GM21447 (cell line): ENCODE data around the gene LMAN2L.

ENCODE experiments used
- ATAC-seq: cut with Tn5 transposase; IDR thresholded peaks from one replicate; pipeline ENCODE4 v1.9.1; 2021; ENCODE audit not compliant: unreplicated experiment

The LMAN2L gene

DNA sequence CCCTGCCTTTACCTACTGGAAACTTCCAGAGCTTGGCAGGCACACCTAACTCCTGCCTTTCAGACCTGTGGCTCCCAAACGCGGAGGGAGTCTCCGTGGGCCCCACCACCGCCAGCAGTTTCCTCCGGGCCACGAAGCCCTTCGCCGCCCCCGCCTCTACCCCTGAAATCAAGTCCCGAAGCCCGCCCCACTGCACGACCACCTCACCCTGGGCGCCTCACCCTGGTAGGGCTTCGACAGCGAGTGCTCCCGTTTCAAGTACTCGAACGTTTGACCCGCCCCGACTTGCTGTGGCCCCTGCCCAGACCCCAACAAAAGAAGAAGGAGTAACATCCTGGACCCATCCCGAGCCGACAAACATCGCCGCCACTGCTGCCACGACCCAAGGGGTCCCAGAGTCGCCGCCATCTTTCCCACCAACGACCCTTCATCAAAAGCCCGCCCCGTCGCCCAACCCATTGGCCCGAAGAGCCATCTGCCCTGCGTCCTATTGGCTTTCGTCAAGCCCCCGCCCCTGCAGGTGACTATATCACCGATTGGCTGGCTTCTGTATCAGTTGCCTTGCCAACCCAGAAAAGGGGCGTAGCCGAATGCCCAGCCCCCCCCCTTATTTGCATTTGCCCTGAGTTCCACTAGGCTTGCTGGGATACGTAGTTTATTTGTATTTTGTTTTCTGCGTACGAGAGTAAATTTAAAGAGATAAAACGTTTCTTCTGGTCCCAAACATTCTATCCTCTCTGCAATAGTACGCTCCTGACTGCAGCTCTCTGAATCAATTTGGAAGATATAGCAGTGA, at the start of gene LMAN2L:
Gene LMAN2L (minus strand): TSS at position 432 of the 796 bp plus-strand sequence. CDS start 24 bp downstream, at position 408.
- peak; percentile 99 for ATAC-seq

DNA sequence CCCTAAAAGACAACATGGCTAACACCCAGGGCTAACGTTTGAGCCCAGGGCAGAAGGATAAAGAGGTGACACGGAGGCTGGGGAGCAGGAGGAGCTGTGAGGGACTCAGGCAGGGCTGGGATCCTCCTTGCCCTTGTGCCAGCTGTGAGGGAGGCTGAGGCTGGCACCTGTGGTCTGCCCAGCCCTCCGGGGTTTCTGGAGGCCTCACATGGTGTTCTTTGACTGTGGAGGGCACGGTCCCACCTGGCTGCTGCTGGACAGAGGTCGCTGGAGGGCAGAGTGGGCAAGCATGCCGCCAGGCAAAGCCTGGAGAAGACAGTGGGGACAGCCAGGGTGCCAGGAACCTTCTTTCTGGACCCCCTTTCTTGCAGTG, 49.4 kb upstream of the LMAN2L start:
- ATAC-seq = no peak

DNA sequence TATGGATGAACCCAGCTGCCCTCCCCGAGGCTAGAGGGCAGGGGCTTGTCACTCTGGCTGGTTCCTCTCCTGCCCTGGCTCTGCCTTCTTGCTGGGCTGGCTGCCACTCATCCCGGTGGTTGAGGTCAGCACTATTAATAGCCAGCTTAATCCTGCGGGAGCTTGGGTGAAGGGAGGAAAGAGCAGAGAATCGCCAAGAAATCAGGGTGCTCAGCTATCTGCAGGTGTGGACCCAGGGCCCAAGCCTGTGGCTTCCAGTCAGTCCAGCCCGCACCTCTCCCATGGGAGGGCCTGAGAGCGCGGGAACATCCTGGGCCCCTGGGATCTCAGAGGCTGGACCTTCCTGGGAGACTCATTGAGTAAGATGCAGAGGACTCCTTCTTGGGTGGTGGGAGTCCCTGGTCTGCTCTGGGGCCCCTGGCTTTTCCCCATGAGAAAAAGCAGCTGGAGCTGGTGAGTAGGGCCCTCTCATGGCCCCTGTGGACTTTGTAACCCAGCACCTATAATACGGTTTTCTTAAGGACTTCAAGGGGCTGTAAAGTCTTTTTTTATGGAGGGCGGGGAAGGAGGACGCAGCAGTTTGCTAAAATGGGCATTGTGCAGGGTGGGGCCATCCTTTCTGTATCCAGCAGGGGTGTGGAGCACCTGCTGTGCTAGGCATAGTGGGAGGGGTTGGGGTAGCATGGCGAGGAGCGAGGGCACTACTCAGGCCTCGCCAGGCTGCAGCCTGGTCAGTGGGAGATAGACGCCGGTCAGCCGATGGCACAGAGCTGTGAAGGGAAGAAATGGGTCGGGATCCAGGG, 48.8 kb upstream of the LMAN2L start:
- no peak for ATAC-seq

- no peak for ATAC-seq
Measured at GRCh38 chr2:96787411-96787810, 47.5 kb upstream of the LMAN2L start.

DNA sequence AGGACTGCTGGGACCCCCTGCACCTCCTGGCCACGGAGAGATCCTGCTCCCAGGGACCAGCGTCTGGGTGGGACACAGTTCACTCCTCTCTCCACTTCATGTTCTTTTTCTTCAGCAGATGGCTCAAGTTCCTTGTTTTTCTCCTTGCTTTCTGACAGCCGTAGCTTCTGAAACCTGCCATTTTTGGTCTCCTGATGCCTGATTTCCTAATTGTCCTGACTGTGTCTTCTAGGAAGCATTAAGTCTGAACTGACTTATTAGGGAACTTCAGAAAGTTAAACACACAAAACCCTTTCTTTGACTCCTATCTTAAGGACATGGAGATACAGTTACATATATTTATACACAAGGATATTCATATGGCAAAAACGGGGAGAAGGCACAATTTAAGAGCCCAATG, 43.5 kb upstream of the LMAN2L start:
- no peak for ATAC-seq

GRCh38 chr2:96775160-96775559, 35.3 kb upstream of the LMAN2L start:
- no peak for ATAC-seq

DNA sequence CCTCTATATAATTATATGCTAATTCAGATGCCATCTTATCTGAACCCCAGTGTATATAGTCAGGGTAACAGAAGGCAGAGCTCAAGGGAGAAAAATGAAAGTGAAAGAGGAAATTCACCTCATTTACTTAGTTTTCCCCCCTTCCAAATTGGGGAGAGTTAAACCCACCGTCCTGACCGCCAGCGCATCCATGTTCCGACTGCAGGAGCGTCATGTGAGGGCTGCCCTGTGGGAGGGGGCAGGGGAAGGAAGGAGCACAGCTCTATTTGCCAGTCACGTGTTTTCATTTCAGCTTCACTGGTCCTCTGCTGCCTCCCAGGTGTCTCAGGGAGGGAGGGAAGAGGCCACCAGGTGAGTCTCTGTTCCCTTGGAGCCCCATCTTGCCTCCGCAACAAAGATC, 34.1 kb upstream of the LMAN2L start:
- peak; percentile 36 for ATAC-seq

GRCh38 chr2:96772903-96773671, 33.2 kb upstream of the LMAN2L start:
- ATAC-seq = no peak

GRCh38 chr2:96771796-96772618, 32.1 kb upstream of the LMAN2L start:
- ATAC-seq = no peak

GRCh38 chr2:96770442-96771202, 30.8 kb upstream of the LMAN2L start:
- ATAC-seq = no peak

- no peak for ATAC-seq
Measured at GRCh38 chr2:96769814-96770213, 29.9 kb upstream of the LMAN2L start.

DNA sequence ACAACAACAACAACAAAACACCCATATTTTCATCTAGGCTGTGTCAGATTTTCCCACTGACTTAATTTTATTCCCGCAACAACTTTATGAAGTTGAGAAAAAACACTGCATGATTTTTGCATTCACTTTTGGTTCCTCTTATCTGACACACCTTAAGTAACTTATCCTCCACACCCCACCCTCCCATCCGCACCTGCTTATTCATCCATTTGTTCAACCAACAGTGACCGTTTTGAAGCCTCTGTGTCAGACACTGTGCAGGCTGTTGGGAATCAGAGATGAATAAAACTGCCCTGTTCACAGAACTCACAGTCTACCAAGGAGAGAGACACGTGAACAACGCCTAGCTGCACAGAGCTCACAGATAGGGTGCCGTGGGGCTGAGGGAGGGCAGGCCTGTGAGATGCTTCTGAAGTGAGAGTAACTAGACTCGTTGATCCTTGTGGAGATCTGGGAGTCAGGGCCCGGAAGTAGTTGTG, 28.3 kb upstream of the LMAN2L start:
- ATAC-seq = no peak

GRCh38 chr2:96767135-96767871, 27.4 kb upstream of the LMAN2L start:
- ATAC-seq = no peak

DNA sequence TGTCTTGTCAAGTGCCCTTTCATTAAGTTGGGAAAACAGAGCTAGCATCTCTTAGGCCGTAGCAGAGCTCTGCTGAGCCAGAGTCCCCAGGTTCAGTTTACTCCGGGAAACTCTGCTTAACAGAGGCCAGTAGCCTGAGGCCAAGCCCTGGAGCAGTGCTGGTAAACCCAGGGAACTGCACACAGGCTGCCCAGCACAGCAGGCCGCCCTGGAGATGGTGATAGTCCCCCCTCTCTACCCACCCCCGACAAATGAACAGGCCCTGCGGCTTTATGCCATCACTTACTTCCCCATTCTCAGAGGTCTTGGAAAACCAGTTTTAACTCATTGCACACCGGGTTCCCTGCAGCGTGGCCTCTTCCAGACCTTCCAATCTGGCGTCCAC, 24.4 kb upstream of the LMAN2L start:
- ATAC-seq = no peak

DNA sequence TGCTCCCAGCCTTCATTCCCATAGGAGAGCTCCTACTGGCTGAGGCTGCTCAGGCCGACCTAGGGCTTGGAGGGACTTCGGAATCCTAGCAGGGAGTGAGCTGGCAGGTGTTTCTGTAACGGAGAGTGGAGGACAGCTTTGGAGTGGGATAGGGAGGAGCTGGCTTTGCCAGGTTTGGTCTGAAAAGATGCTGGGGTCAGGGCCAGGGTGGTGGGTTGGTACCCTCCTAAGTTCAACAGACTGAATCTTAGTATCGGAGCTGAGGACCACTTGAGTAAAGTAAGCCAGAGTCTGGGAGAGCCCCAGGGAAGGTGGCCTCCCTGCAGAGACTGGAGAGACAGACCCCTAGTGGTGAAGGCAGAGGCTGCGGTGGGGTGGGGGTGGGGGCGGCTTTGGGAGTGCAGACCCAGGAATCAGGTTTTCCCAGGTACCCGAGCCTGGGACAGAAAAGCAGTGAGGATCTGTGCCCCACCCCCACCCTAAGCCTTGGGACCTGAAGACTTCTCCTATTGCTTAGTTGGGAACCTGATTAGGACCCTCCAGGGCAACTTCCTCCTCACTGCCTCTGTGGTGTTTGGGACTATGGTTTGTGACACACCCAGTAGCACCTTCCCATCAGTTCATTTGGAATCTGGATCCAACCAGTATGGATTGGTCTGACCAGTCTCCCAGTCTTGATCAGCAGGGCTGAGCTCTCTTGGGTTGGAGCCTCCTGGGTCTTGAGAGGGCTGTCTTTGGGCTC, 23.8 kb upstream of the LMAN2L start:
- ATAC-seq = no peak

GRCh38 chr2:96762529-96763311, 22.9 kb upstream of the LMAN2L start:
- no peak for ATAC-seq

GRCh38 chr2:96760986-96761832, 21.3 kb upstream of the LMAN2L start:
- ATAC-seq = peak; percentile 39
